HUDEP-2 (cell line): ENCODE results near the gene RAG1.

ENCODE experiments used
- DNase-seq, 76 experiments: peaks; one replicate each; lab custom pipeline; 2025; ENCODE audit not compliant: unreplicated experiment in 76 of 76; lab: John Stamatoyannopoulos, UW

Gene RAG1

DNA sequence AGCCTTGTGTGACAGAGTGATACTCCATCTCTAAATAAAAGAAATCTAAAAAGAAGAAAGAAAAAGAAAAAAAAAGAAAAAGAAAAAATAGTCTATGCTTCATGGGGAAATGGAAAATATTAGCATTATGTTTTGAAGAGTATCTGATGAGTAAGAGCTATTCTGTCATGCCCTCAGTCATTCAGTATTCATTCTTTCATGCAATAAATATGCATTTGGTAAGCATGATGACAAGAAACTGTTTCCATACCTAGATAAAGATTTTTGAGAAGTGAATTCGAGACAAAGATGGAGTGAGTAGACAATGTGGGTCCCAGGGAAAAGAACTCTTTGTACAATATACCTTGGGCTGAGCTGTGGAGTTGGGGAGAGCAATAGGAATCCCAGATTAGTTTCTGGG, 20.3 kb downstream of the RAG1 start:
- no peak for DNase-seq

DNA sequence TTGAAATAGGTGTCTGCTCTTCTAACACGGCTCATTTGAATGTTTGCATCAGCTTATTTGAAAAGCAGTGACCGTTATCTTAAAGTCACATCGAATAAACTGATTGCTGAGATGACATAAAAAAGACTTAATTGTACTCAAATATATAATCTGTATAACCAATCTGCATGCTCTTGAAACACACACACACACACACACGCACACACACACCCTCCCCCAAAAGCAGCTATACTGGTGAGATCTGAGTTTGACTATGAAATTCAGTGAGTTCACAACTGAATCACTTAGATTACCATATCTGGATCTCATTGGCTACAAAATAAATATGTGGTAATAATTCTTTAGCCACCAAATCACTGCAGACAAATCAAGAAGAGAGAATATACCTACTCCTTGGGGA, 22.7 kb downstream of the RAG1 start:
- DNase-seq: no peak

DNA sequence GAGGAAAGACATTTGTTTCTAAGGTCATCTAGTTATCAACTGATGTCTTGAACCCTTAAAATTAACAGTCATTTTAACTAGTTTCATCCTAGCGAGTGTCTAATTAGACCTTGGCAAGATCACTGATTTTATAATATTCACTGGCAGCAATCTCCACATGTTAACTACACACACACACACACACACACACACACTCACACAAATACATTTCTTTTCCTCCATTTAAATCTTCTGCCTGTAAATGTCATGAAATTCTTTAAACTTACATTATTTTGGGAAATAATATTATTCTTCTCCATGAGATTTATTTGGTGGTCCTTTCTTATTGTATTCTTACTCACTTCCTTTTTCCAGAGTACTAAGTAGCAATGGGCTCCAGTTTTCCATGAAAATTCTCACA, 23.6 kb downstream of the RAG1 start:
- DNase-seq: no peak

DNA sequence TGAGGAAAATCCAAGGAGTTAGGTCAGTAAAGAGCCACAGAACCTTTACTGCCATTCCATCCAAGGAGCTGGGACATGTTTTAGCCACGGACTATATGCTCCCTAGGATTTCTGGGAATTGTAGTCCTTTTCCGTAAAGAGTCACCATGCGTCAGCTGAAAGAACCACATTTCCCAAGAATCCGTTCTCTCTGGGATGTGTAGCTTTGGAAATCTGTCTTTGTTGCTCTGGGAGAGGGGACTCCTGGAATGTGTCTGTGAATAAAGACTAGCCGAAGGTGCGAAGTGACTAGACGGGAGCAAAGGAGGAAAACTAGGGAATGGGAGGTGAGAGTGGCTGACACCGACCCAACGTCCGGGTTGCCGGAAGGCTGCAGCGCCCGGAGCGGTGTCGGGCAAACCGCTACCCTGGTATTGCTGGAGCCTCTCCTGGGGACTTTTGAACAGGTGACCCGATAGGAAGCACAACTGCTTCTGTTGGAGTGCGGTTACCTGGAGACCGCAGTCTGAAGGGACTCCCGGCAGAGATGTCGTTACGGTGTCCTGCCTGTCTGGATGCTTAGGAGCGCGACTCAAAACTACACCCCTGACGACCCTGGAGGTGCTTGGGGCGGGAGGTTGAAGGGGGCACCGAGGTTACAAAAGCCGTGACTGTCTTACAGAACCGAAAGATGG, 26.6 kb downstream of the RAG1 start, which contains the start of gene IFTAP:
IFTAP (plus strand) TSS at position 187 of the 674 bp plus-strand sequence. CDS start 15,602 bp downstream, outside the sequence.
- DNase-seq: peak in 65 of 76 experiments; percentile 4 to 87 (median 43)

DNA sequence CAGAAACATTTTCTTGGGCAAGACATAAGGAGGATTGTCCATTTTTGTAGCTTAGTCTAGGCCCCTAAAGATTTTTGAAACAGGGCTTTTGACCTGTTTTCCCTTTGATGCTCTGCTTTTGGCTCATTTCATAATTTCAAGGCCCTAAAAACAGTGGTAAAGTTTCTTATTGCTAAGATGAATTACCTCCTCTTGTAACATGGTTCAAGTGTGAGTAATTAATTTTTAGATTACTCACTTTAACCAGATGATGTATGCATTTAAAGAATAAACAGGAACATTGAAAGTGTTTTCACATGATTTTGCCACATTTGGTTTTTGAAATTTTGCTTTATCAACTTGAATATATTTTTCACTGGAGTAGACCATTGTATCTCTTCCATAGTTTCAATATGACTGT, 29.1 kb downstream of the RAG1 start:
- DNase-seq: no peak

DNA sequence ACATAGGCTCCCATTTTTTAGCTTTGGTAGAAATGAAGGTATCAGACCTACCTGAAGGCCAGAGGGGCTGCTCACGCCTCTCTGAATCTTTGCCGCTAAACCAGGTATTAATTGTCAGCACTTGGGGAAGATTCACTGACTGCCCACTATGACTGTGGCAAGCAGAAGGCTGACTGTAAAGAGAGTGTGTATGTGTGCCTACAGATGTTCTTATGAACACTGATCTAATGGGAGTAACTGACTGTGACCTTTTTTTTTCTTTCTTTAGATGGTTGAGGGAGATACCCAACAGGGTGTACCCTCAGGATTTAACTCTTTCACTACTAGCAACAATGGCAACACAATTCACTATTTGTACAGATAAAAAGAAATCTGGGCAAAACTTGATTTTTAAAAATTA, 30.2 kb downstream of the RAG1 start, which contains the start of gene RAG2:
RAG2 (minus strand) TSS at position 186 of the 400 bp plus-strand sequence. CDS start 4,068 bp downstream, outside the sequence.
- peak in 7 of 76 experiments; percentile 1 to 19 (median 9) for DNase-seq

DNA sequence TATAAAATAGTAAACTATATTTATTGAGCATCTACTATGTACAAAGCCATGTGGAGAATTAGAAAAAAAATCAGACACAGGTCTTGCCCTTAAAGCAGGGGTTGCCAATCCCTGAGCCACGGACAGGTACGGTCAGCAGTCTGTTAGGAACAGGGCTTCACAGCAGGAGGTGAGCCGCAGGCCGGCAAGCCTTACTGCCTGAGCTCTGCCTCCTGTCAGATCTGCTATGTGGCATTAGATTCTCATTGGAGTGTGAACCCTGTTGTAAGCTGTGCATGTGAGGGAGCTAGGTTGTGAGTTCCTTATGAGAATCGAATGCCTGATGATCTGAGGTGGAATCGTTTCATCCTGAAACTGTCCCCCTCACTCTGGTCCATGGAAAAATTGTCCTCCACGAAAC, 32.4 kb downstream of the RAG1 start:
- DNase-seq: no peak

DNA sequence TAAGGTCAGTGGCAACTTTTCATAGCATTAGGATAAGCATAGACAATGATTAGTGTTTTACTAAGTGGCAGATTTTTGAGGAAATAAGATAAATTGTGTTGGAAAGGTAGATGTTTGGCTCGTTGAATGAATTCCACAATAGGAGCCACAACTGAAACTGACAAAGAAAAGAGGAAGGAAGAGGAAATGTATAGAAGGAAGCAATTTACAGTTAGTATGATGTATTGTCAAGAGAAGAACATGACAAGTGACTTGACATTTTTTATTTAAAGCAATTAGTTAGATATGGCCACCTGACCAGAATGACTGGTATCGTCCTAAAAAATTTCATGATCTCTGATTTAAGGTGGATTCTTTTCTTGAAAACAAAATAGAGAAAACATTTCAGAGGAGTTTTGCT, 33.3 kb downstream of the RAG1 start:
- no peak for DNase-seq

DNA sequence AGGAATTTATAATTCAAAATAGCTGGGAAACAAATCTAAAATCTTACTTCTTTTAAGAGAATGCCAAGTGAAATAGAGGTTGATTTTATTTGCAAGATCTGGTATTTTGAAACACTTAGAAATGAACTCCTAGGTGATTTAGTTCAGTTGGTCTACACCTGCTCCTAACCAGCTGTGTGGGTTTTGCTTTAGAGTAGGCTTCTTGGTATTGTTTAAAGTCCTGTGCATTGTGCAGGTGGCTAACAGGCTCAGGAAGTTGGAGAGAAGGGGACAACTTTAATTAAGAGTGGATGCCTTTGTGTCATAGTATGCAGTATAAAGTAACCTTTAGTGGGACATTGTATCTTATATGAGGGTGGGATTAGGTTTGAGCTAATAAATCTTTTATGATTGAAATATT, 34.3 kb downstream of the RAG1 start:
- no peak for DNase-seq

DNA sequence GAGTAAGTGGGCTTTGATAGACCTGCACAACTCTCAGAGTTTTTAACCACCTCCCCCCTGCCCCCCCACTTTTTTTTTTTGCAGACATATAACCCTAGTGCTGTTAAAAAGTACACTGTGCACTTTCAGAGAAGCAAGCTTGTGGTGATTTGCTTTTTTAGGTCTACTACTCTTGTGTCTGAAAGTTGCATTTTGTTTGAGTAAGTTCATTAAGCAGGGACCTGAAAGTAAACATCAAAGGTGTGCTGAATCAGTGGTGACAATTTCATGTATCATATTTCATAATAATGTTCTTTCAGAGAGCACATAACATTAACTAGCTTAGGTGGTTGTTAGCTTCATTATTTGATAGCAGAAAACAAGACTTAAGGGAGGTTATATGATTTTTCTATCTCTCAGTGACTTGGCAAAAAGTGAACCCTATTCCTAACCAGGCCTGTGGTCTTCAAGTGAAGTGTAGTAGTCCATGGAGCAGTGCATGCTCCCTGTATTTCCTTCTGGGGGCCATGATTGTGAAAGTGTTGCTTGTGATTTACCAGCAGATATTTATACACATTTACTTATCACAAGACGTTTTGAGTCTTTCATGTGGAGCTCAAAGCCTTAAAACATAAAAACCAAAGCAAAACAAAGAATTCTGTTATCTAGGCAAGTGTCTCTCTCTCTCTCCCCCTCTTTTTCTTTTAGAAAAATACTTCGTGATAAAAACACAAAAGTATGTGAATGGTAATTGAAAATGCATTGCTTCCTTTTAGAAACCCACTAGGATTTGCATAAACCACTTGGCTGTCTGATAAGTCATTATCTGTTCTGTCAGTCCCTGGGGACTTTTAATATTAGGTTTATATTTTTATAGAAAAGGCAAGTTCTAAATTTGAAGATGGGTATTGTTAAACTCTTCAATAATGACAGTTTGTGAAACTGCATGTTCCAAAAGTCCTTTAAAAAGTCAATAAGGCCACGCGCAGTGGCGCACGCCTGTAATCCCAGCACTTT, 37.7 kb downstream of the RAG1 start:
- DNase-seq: no peak

DNA sequence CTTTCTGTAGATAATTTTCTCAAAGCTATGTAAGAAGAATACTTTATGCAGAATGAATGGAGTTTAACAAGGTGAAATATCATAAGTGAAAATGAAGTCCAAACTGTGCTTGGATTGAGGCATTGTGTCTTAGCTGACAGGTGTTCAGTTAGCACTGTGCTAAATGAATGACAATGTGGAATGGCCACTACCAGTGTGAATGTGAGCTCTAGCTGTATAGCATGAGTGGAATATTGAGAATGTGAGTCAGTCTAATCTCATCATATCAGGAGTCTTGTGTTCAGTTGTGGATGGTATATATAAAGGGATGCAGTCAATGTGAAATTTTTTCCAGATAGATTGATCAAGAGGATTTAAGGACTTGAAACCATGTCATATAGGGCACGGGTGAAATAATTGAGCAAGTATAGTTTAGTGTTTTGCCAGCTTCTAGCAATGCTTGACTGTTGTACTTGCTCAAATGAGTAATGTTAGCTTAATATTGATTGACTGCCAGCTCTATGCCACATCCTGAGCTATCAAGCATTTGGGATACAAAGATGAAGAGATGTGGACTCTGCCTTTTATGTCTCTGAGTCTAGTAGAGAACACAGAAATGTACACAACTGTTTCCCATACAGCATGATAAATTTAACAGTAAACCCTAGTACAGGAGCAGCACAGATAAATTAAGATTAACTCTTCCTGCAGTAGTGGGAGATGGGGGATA, 40.8 kb downstream of the RAG1 start:
- peak in 3 of 76 experiments; percentile 1 to 12 (median 1) for DNase-seq

DNA sequence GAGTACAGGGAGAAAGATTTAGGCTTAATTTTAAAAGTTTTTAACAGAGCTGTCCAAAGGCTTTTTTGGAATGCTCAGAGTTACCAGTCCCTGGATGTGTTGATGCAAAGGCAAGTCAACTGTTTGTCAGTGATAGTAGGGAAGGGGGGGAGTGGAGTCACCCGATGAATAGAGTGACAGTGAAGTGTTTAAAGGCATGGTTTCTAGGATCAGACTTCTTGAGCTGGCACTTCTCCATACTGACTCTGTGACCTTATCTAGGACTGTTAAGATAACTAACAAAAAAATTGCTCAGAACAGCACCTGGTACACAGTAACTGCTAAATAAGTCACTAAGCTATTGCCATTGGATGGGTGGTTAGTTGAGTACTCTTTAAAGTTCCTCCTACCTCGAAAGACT, 41.6 kb downstream of the RAG1 start:
- DNase-seq: peak in 22 of 76 experiments; percentile 3 to 55 (median 34)

DNA sequence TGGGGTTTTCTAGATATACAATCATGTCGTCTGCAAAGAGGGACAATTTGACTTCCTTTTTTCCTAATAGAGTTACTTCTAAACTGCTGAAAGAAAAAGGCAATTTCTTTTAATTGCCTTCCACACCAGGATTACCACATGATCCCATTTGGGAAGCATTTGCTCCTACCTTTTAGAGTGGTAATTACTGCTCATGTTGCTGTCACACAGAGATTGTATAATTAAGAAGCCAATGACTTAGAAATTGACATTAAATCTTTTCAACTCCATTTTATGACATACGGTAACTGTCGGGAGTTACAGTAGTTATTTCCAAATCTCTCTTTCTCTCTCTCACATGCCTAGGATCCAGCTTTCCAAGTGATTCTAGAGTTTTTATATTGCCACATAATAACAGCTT, 48.0 kb downstream of the RAG1 start:
- no peak for DNase-seq

DNA sequence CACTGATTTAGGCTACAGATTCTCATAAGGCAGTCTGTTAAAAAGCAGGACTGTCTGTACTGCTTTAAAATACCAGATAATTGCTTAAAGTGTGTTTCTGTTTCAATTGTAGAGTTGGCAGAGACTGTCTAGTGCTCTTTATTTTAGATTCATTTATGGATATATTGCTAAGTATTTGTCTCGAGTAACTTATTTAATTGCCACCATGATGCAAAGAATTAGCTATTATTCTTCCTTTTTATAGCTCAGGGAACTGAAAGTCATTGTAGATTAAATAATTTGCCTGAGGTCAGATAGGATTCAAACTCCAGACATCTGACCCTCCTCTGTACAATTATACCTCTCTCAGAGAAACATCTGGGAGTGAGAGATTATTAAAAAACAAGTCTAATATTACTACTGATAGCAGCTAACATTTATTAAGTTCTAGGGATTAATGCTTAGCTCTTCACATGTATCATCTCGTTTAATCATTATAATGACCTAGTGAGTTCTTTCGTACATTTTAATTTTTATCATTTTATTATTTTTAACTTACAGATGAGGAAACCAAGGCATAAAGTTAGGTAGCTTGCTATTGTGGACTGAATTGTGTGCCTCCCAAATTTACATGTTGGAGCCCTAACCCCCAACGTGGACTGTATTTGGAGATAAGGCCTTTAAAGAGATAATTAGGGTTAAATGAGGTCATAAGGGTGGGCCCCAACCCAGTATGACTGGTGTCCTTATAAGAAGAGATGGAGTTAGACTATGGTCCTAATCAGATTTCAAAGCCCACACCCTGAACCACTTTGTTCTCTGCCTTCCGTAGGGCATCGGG, 49.9 kb downstream of the RAG1 start:
- DNase-seq: peak in 63 of 76 experiments; percentile 3 to 78 (median 35)

DNA sequence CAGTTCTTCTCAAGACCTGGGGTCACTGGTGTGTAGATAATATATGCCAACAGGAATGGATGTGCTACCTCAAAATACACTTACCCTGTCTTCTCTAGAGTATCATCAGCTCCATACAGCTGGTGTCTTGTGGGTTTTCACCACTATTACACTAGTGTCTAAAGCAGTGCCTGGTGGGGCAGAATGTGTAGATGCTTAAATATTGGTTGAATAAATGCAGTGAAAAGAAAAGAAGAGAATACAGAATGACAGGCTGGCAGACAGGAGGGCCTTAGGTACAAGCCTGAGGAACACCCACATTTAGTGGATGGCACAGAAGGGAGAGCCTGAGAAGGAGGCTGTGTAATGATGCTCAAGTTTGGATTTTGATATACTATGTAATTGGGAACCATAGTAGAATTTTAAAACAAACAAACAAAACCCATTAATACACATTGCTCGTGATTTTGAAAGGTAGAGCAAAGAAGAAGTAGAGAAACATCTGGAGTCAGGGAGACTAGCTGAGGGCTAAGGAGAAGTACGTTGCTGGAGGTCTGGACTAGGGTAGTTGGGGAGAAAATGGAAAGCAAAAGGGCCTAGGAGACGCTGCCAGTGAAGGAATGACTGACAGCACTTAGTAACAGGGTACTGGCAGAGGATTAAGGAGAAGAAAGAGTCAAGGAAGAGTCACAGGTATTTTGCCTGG, 50.7 kb downstream of the RAG1 start:
- no peak for DNase-seq

DNA sequence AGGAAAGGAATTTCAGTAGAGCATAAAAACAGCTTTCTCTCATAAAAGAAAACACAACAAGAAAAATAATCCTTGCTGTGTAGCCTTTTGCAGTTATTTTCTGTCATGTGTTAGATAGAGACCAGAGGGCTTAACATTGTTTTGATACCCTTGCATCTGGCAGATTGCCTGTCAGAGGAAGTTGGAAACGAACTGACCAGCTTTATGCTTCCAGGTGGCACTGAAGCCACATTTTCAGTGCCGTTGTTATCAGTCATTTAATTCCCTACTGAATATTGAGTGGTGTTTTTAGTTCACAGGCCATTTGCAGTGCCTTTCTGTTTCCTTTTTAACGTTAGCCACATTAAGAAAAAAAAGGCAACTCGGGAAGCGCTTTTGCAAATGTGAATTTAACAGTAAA, 51.7 kb downstream of the RAG1 start:
- DNase-seq: peak in 19 of 76 experiments; percentile 1 to 41 (median 17)

DNA sequence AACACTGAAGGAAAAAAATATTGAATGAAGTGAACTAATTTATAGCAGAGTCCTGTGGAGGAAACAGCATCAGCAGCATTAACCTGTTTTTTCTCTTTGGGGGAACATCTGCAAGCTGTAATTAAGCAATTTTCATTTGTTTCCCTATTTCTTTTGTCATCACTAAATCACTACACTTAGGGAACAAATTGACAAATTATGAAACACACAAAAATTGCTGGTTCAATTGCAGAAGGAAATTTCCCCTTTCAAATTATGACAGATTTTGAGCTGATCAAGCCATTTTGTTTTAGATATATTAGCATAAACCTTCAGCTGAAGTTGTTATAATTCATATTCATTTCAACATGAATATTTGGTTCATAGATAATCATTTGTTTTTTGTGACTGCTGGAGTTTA, 52.4 kb downstream of the RAG1 start:
- DNase-seq: no peak

DNA sequence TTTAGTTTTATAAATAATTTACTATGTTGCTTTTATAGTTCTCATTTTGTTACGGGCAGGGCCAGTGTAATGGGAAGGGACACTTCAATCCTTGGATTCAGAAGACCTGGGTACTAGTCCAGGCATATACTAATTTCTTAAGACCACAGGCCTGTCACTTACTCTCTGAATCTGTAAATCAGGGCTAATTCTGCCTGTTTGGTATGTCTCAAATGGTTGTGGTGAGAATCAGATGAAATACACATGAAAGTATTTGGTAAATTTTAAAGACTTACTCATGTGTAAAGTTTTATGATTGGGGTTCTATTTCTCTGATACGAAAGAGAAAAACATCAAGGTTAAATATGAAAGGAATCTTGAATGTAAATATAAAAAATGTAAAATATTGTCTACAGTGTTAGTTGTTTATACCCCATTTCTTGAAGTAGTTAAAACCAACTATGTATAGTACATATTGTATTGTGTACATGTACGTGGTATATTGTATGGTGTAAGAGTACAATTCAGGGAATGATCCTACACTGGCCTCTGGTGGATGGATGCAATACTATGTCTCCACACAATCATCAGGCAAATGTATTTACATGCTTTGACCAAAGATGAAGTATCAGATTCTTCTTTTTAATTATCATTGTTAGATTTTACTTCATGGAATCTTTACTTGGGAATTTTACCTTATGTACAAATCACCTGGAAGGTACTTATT, 54.8 kb downstream of the RAG1 start:
- DNase-seq: peak in 29 of 76 experiments; percentile 1 to 65 (median 29)

DNA sequence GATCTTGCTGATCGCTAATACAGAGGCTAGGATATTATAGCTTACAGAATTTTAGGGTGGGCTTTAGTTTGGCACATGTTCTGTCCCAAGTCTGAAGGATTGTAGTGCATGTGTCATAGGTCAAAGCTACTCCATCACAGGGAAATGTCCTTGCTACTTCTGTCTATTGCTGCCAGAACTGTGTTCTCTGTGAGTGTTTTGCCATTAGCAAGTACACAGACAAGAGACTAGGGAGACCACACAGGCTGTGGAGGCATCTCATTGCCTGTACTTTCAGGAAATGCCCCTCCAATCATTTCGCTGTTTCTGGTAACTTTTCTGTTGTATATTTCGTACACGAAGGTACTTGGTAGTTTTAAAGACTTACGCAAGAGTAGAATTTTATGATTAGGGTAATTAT, 55.7 kb downstream of the RAG1 start:
- DNase-seq: no peak
